Gastroesophageal sphincter (tissue), 3 donors: ENCODE measurements around the gene PAM.

Source experiments
- POLR2AphosphoS5 ChIP-seq: sonication (generic); formaldehyde crosslinking; IDR thresholded peaks from one replicate; pipeline ENCODE4 v1.6.1; 2017; ENCODE audit warnings: antibody characterized with exemption
- TF ChIP-seq, protein P1 (sequence below), 4 experiments: fragments of 200-600 bp in 2 of 4; fragments of 450-650 bp in 2 of 4; sonication (generic) in 1 of 4; IDR thresholded peaks; one replicate each; pipeline ENCODE4 v1.5.1; 2017 to 2019; ENCODE audit warnings: antibody characterized with exemption in 4 of 4, mild to moderate bottlenecking in 2 of 4, moderate library complexity in 2 of 4

- TF ChIP-seq, protein P1, sequence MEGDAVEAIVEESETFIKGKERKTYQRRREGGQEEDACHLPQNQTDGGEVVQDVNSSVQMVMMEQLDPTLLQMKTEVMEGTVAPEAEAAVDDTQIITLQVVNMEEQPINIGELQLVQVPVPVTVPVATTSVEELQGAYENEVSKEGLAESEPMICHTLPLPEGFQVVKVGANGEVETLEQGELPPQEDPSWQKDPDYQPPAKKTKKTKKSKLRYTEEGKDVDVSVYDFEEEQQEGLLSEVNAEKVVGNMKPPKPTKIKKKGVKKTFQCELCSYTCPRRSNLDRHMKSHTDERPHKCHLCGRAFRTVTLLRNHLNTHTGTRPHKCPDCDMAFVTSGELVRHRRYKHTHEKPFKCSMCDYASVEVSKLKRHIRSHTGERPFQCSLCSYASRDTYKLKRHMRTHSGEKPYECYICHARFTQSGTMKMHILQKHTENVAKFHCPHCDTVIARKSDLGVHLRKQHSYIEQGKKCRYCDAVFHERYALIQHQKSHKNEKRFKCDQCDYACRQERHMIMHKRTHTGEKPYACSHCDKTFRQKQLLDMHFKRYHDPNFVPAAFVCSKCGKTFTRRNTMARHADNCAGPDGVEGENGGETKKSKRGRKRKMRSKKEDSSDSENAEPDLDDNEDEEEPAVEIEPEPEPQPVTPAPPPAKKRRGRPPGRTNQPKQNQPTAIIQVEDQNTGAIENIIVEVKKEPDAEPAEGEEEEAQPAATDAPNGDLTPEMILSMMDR (IDR thresholded peaks at IDR 0.05) = no peak
- TF ChIP-seq POLR2AphosphoS5 = no peak
These were observed 35.2 kb upstream of the PAM start for GRCh38 chr5:102719886-102720285.
